HEK293 (cell line): ENCODE results near the gene KLHDC7B.

Source experiments
- ATF2 ChIP-seq: fragments of 450-650 bp; formaldehyde crosslinking; IDR thresholded peaks from 2 replicates; pipeline ENCODE4 v1.5.1; 2016; ENCODE audit warnings: missing biosample characterization, missing genetic modification characterization, low read depth
- CTCF ChIP-seq: fragments of 450-650 bp; formaldehyde crosslinking; IDR thresholded peaks from 2 replicates; pipeline ENCODE4 v1.5.1; 2016; ENCODE audit warnings: missing biosample characterization, missing genetic modification characterization
- ZBTB21 ChIP-seq: fragments of 450-650 bp; formaldehyde crosslinking; IDR thresholded peaks from 2 replicates; pipeline ENCODE4 v1.5.1; 2017; ENCODE audit warnings: missing biosample characterization, missing genetic modification characterization
- ZBTB49 ChIP-seq: fragments of 450-650 bp; formaldehyde crosslinking; IDR thresholded peaks from 2 replicates; pipeline ENCODE4 v1.5.1; 2016; ENCODE audit warnings: missing biosample characterization, missing genetic modification characterization, low read depth
- ZNF121 ChIP-seq: fragments of 450-650 bp; formaldehyde crosslinking; IDR thresholded peaks from 2 replicates; pipeline ENCODE4 v1.5.1; 2016; ENCODE audit warnings: missing biosample characterization, missing genetic modification characterization
- ZNF148 ChIP-seq: fragments of 450-650 bp; formaldehyde crosslinking; IDR thresholded peaks from 2 replicates; pipeline ENCODE4 v1.5.0; 2017; ENCODE audit warnings: missing biosample characterization, missing genetic modification characterization, borderline replicate concordance
- ZNF324 ChIP-seq: fragments of 450-650 bp; formaldehyde crosslinking; IDR thresholded peaks from 2 replicates; pipeline ENCODE4 v1.5.1; 2016; ENCODE audit warnings: missing biosample characterization, missing genetic modification characterization
- ZNF626 ChIP-seq: fragments of 450-650 bp; sonication (Bioruptor Pico); formaldehyde crosslinking; IDR thresholded peaks from 2 replicates; pipeline ENCODE4 v1.5.1; 2018; ENCODE audit warnings: missing biosample characterization, missing genetic modification characterization, inconsistent platforms
- ZNF747 ChIP-seq: fragments of 450-650 bp; formaldehyde crosslinking; IDR thresholded peaks from 2 replicates; pipeline ENCODE4 v1.5.1; 2016; ENCODE audit warnings: missing biosample characterization, missing genetic modification characterization

GRCh38 chr22:50516068-50516467, 29.6 kb upstream of the KLHDC7B start:
- TF ChIP-seq ATF2 (tag by site-specific recombination): no peak
- no peak for TF ChIP-seq ZNF121
- TF ChIP-seq CTCF (tag by site-specific recombination): no peak
- TF ChIP-seq ZNF626 (tag by site-specific recombination): no peak
- no peak for TF ChIP-seq ZNF324
- no peak for TF ChIP-seq ZBTB49 (tag by site-specific recombination)
- no peak for TF ChIP-seq ZNF148 (tag by site-specific recombination)
- no peak for TF ChIP-seq ZBTB21
- TF ChIP-seq ZNF747 (tag by site-specific recombination): no peak
